Measurements from ENCODE around the gene FAM20B.

Gene FAM20B

DNA sequence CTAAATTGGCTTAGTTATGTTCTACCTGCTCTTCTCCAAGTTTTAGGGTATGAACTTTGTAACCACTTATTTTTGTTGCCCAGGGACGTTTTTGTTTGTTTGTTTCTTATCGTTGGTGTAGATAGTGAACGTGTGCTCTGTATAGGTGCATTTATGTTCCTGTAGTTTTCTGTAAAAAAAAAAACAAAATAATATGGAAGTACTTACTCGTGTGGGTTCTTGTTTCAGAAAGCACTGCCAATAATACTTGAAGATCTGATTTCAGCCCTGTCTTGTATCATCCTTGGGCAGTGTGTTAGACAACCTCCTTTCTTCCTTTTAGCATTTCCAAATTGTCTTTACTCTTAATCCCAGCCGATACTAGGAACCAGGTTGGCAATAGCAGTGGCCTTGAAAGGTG is 4.4 kb downstream of the FAM20B start:
- H3F3A ChIP-seq (ENCODE audit: insufficient read depth, low read length), result peaks cover 10% of the 10 kb centered on the region
- H2AFZ ChIP-seq (ENCODE audit: low read length), result no peak overlapping the region
- H3K27ac ChIP-seq (ENCODE audit: low read depth, low read length, poor library complexity, severe bottlenecking), result no peak overlapping the region
- H3K4me1 ChIP-seq (ENCODE audit: insufficient read depth, low read length, severe bottlenecking), result peaks cover 29% of the 10 kb centered on the region
- no peaks in the 10 kb centered on the region for H3K9me2 ChIP-seq (ENCODE audit: low read depth, low read length)
- TF ChIP-seq EZH2 (IDR thresholded peaks at IDR 0.05; ENCODE audit: borderline replicate concordance, low read length), result no peak
- TF ChIP-seq, protein P1, sequence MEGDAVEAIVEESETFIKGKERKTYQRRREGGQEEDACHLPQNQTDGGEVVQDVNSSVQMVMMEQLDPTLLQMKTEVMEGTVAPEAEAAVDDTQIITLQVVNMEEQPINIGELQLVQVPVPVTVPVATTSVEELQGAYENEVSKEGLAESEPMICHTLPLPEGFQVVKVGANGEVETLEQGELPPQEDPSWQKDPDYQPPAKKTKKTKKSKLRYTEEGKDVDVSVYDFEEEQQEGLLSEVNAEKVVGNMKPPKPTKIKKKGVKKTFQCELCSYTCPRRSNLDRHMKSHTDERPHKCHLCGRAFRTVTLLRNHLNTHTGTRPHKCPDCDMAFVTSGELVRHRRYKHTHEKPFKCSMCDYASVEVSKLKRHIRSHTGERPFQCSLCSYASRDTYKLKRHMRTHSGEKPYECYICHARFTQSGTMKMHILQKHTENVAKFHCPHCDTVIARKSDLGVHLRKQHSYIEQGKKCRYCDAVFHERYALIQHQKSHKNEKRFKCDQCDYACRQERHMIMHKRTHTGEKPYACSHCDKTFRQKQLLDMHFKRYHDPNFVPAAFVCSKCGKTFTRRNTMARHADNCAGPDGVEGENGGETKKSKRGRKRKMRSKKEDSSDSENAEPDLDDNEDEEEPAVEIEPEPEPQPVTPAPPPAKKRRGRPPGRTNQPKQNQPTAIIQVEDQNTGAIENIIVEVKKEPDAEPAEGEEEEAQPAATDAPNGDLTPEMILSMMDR (IDR thresholded peaks at IDR 0.05; ENCODE audit: low read length), result no peak
- H3K27me3 ChIP-seq (ENCODE audit: insufficient read depth, low read length), result no peaks in the 10 kb centered on the region
- no peak overlapping the region for H3K4me2 ChIP-seq (ENCODE audit: low read length)
- H3K9ac ChIP-seq (ENCODE audit: low read length), result no peak overlapping the region
- no peak overlapping the region for H3K4me3 ChIP-seq (ENCODE audit: low read depth, low read length, poor library complexity, severe bottlenecking)
- H4K20me1 ChIP-seq (ENCODE audit: insufficient read depth, low read length), result no peaks in the 10 kb centered on the region
- H3K36me3 ChIP-seq (ENCODE audit: insufficient read depth, low read length), result no peaks in the 10 kb centered on the region
- no peaks in the 10 kb centered on the region for H3K79me2 ChIP-seq (ENCODE audit: insufficient read depth, low read length)
- H3K9me3 ChIP-seq (ENCODE audit: low read length), result no peaks in the 10 kb centered on the region

DNA sequence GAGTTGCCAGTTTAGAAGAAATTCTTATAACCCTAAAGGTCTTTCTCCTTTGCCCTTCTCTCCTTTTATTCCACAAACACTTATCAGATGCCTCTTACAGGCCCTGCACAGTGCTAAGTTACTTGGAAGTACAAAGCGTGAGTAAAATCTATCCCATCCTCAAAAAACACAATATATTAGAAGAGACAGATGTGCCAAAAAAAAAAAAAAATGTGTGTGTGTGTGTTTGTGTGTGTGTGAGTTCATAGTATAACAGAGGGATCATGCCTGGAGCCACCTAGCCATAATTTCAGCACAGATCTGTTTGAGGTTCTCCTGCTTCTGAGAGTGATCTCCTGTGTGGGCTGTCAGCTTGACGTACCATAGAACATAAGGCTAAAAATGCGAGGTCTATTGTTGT is 5.0 kb downstream of the FAM20B start:
- Histone ChIP-seq H3K4me2 (ENCODE audit: low read length) (no peak overlapping the region), H3K9me2 (ENCODE audit: low read depth, low read length) (no peaks in the 10 kb centered on the region), H3K4me3 (ENCODE audit: low read depth, low read length, poor library complexity, severe bottlenecking) (no peak overlapping the region), H3K79me2 (ENCODE audit: insufficient read depth, low read length) (no peaks in the 10 kb centered on the region), H3K9me3 (ENCODE audit: low read length) (no peaks in the 10 kb centered on the region), H3K4me1 (ENCODE audit: insufficient read depth, low read length, severe bottlenecking) (peaks cover 26% of the 10 kb centered on the region), H2AFZ (ENCODE audit: low read length) (no peak overlapping the region), H3F3A (ENCODE audit: insufficient read depth, low read length) (peaks cover 10% of the 10 kb centered on the region), H3K36me3 (ENCODE audit: insufficient read depth, low read length) (no peaks in the 10 kb centered on the region), H3K27me3 (ENCODE audit: insufficient read depth, low read length) (no peaks in the 10 kb centered on the region), H4K20me1 (ENCODE audit: insufficient read depth, low read length) (no peaks in the 10 kb centered on the region), H3K27ac (ENCODE audit: low read depth, low read length, poor library complexity, severe bottlenecking) (no peak overlapping the region), H3K9ac (ENCODE audit: low read length) (no peak overlapping the region)
- TF ChIP-seq EZH2 (IDR thresholded peaks at IDR 0.05; ENCODE audit: borderline replicate concordance, low read length), result no peak
- TF ChIP-seq, protein P1 (IDR thresholded peaks at IDR 0.05; ENCODE audit: low read length), result no peak

- Histone ChIP-seq H4K20me1 (ENCODE audit: insufficient read depth, low read length) (no peaks in the 10 kb centered on the region), H3K9me2 (ENCODE audit: low read depth, low read length) (no peaks in the 10 kb centered on the region), H3F3A (ENCODE audit: insufficient read depth, low read length) (peaks cover 10% of the 10 kb centered on the region), H3K9ac (ENCODE audit: low read length) (no peak overlapping the region), H2AFZ (ENCODE audit: low read length) (no peak overlapping the region), H3K4me2 (ENCODE audit: low read length) (no peak overlapping the region), H3K4me3 (ENCODE audit: low read depth, low read length, poor library complexity, severe bottlenecking) (no peak overlapping the region), H3K4me1 (ENCODE audit: insufficient read depth, low read length, severe bottlenecking) (peaks cover 26% of the 10 kb centered on the region), H3K9me3 (ENCODE audit: low read length) (no peaks in the 10 kb centered on the region), H3K27me3 (ENCODE audit: insufficient read depth, low read length) (no peaks in the 10 kb centered on the region), H3K36me3 (ENCODE audit: insufficient read depth, low read length) (no peaks in the 10 kb centered on the region), H3K79me2 (ENCODE audit: insufficient read depth, low read length) (no peaks in the 10 kb centered on the region), H3K27ac (ENCODE audit: low read depth, low read length, poor library complexity, severe bottlenecking) (no peak overlapping the region)
- no peak for TF ChIP-seq EZH2 (IDR thresholded peaks at IDR 0.05; ENCODE audit: borderline replicate concordance, low read length)
- TF ChIP-seq, protein P1 (IDR thresholded peaks at IDR 0.05; ENCODE audit: low read length), result no peak
These were observed 5.6 kb downstream of the FAM20B start for GRCh38 chr1:179031284-179031683.

All from OCI-LY1 (cell line).